Neural progenitor cell (in vitro differentiated cells): ENCODE results near the gene ANO2.

Source experiments
- CTCF ChIP-seq: fragments of 200-600 bp; sonication (generic); IDR thresholded peaks from 2 replicates; pipeline ENCODE4 v1.5.1; 2017; ENCODE audit warnings: antibody characterized with exemption, mild to moderate bottlenecking
- EZH2 ChIP-seq: fragments of 200-600 bp; sonication (generic); IDR thresholded peaks from 2 replicates; pipeline ENCODE4 v1.6.1; 2017; ENCODE audit warnings: antibody characterized with exemption, mild to moderate bottlenecking, moderate library complexity
- EZH2phosphoT487 ChIP-seq: fragments of 200-600 bp; sonication (generic); IDR thresholded peaks from 2 replicates; pipeline ENCODE4 v1.6.1; 2017; ENCODE audit warnings: antibody characterized with exemption

DNA sequence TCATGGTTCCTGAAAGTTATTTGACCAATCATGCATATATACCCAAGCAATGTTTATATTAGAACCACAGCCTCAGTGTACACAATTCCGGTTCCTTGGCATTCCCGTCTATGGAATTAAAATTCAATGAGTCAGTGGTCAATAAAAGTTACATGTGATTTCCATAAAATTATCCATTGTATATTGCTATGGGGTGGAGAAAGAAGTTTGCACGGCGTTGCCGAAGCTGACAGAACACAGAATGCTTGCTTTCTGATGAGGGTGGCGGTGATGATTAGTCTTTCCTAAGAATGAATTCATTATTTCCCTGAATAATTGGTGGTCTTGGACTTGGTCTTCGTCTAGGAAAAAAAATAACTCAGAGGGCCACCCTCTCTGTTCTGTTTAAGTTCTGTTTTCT, 214.1 kb downstream of the ANO2 start:
- no peak for TF ChIP-seq CTCF
- TF ChIP-seq EZH2 = no peak
- no peak for TF ChIP-seq EZH2phosphoT487
